GM10266 (cell line): Measurements from ENCODE around the gene EIF3F.

ENCODE experiments used
- DNase-seq: peaks from one replicate; pipeline ENCODE4 v3.0.0; 2012; ENCODE audit errors: extremely low spot score
- TF ChIP-seq, protein P1 (sequence below): IDR thresholded peaks from 2 replicates; pipeline ENCODE4 v1.5.1; 2012; ENCODE audit warnings: mild to moderate bottlenecking, low read depth; ENCODE audit not compliant: control insufficient read depth, insufficient read depth; ENCODE audit errors: missing control alignments

EIF3F gene

DNA sequence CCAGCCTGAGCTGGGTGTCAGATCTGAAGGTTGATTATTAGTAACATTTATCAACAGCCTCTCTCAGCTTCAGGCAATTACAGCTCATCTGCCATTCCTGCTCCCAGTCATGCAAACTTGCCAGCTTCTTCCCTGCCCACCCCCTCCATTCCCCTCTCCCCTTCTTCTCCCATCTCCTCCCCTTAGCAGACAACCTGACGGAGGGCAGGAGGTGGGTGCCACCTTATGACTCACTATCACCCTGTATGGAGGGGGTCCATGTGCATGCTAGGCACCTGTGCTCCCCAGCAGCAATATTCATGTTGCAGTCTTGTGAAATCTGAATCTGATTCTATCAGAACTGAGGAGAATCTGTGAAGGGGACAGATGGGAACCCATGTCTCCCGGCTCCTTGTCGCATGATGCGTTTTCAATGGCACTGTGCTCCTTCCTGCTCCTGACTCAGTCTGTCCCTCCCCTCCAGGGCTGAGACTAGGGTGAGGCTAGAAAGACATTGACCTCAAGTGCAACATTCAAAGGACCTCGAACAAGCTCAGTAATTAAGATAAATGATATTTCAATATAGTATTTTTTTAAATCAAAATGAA, 47.6 kb downstream of the EIF3F start:
- no peak for DNase-seq
- TF ChIP-seq, protein P1, sequence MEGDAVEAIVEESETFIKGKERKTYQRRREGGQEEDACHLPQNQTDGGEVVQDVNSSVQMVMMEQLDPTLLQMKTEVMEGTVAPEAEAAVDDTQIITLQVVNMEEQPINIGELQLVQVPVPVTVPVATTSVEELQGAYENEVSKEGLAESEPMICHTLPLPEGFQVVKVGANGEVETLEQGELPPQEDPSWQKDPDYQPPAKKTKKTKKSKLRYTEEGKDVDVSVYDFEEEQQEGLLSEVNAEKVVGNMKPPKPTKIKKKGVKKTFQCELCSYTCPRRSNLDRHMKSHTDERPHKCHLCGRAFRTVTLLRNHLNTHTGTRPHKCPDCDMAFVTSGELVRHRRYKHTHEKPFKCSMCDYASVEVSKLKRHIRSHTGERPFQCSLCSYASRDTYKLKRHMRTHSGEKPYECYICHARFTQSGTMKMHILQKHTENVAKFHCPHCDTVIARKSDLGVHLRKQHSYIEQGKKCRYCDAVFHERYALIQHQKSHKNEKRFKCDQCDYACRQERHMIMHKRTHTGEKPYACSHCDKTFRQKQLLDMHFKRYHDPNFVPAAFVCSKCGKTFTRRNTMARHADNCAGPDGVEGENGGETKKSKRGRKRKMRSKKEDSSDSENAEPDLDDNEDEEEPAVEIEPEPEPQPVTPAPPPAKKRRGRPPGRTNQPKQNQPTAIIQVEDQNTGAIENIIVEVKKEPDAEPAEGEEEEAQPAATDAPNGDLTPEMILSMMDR = no peak

DNA sequence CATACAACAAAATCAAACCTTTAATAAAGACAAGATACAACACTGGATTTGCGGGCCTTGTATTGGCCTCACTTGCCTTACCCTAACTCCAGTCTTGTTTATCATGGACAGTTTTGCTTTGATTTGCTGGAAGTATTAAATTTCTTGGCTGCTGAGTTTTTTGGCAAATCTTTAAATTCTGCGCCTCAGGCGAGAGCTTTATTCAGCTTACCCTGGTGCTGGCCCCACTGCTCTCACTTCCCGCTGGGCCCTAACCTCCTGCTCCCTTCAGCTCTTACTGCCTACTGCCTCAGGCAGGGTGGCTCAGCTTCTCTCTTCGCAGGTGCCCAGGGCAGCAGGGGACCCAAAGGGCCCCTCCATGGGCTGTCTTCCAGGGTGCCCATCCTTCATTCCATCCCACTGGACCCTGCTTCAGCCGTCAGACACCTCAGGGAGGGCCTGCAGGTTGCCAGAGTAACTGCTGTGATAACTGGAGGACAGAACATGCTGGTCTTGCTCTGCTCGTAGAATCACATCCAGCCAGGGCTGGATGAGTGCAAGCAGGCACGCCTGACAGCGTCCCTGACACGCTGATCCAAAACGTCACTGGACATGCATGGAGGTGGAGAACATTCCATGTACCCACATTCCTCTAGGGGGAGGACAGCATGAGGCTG, 48.2 kb downstream of the EIF3F start:
- DNase-seq = no peak

DNA sequence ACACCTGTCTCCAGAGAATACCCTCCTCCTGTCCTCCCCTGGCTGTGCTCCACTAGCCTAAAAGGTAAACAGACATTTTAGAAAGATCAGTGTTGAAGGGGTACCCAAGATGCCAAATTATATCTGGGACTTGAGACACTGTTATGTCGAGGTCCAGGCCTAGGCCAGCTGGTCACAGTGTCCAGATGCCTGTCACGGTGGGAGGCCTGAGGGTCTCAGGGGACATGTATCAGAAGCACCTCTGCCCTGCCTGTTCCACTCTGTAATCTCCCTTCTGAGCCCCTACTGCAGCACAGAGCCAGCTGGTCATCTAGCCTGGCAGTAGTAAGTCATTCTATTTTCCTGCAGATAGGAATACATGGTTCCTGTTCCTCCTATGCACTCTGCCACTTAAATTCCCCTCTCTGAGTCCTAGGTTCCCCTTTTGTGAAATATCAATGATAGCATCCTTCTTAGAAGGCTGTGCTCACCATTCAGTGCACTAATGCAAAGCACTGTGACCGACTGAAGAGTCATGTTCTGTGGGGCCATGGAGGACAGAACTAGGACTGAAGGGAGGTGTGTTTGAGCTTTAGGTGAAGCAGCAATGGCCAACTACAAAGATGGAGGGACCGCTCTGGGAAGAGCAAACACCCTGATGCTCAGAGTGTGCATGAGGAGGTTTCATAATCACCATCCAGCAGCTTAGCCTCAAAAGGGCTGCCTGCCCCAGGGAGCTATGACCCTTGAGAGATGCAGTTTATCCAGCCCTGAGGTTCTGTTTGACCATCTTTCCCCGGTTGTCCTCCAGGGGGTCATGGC, 49.1 kb downstream of the EIF3F start:
- no peak for DNase-seq
- TF ChIP-seq, protein P1 = no peak

More for the DNA sequence above, 48.2 kb downstream of the EIF3F start:
- TF ChIP-seq, protein P1 = no peak

DNA sequence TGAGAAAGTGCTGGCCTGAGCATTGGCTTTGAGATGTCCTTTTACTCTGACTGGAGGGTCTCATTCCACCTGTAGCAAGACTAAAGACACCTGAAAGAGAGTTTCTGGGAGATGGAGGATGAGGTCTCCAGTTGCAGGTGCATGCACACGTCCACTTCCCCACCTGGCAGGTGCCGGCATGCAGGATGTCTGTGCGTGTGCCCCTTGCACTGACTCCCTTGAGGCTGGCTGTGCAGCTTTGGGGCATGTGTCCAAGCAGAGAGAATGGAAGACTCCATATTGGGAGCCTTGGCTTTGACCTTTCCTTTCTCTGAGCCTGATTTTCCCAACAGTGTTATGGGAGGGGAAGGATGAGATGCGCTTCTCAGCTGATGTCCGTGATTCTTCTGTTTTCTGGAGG, 49.8 kb downstream of the EIF3F start:
- DNase-seq = no peak
- TF ChIP-seq, protein P1 = no peak

DNA sequence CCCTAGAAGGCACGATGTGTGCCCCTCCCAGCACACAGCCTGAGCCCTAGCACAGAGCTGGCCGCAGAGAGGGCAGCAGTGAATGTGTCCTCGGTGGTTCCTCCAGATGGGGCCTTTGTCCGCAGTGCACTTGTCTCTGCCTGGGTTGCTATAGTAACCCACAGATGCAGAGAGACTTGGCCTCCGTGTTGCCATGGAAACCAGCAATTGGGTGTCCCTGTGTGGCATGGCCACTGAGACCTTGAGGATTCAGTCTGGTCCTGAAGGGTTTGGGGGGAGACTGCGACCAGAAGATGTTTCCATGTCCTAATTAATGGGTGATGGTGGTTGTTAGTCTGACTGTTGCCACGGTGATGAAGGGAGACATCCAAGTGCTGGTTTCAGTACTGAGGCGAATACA, 51.3 kb downstream of the EIF3F start:
- no peak for DNase-seq
- TF ChIP-seq, protein P1 = no peak

DNA sequence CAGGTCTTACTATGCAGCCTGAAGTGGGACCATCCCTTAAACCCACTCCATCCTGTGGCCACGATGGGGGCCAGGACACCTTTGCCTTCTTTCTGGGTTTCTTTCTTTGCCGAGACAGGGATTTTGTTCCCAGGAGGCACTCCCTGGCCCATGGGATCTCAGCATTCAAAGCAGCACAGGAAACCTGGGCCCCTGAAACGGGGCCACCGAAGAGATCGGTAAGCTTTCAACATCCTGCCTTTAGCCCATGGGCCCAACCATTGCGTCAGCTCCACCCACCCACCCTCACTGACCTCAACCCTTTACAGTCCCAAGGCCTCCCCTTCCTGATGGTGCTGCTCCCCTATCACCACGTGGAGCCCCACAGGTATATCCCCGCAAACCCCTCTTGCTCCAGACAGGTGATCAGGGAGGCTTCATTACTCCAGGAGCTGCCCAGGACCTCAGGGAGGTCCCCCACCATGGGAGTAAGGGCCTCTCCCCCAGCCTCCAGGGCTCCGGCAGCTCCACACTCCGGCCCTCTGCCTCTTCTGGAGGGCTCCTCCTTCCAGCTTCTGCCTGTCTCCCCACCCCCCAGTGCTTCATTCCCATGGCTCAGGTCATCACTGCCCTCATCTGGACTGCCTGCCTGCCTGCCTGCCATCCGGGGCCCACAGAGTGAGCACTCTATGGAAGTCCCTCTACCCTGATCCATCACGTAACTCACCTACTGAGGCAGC, 51.8 kb downstream of the EIF3F start:
- TF ChIP-seq, protein P1 = no peak
- DNase-seq = no peak
